Loucy (cell line): ENCODE results near the gene PTPRN2.

Experiments
- H2AFZ ChIP-seq: fragments of 200-600 bp; sonication (generic); 2 replicates; pipeline ENCODE4 v1.6.0; 2016; ENCODE audit warnings: antibody characterized with exemption, mild to moderate bottlenecking, low read length, moderate library complexity
- H3F3A ChIP-seq: fragments of 200-600 bp; 2 replicates; pipeline ENCODE4 v1.6.0; 2016; ENCODE audit warnings: antibody characterized with exemption, low read depth, mild to moderate bottlenecking
- H3K27me3 ChIP-seq: fragments of 200-600 bp; sonication (generic); 2 replicates; pipeline ENCODE4 v1.6.1; 2014; ENCODE audit warnings: low read length, mild to moderate bottlenecking; ENCODE audit not compliant: insufficient read depth, poor library complexity, severe bottlenecking
- H3K36me3 ChIP-seq: fragments of 200-600 bp; sonication (generic); 2 replicates; pipeline ENCODE4 v1.6.1; 2016; ENCODE audit warnings: low read length; ENCODE audit not compliant: insufficient read depth
- H3K4me1 ChIP-seq: fragments of 200-600 bp; sonication (generic); 2 replicates; pipeline ENCODE4 v1.5.1; 2014; ENCODE audit warnings: low read length, mild to moderate bottlenecking; ENCODE audit not compliant: insufficient read depth, poor library complexity, severe bottlenecking
- H3K4me2 ChIP-seq: fragments of 200-600 bp; sonication (generic); 2 replicates; pipeline ENCODE4 v1.6.0; 2014; ENCODE audit warnings: antibody characterized with exemption, low read length, low read depth, mild to moderate bottlenecking; ENCODE audit not compliant: poor library complexity, severe bottlenecking
- H3K4me3 ChIP-seq: fragments of 200-600 bp; sonication (generic); 2 replicates; pipeline ENCODE4 v1.5.1; 2014; ENCODE audit warnings: low read length, mild to moderate bottlenecking, mixed read lengths; ENCODE audit not compliant: poor library complexity, severe bottlenecking
- H3K79me2 ChIP-seq: fragments of 200-600 bp; sonication (generic); 2 replicates; pipeline ENCODE4 v1.6.1; 2014; ENCODE audit warnings: low read length; ENCODE audit not compliant: insufficient read depth
- H3K9ac ChIP-seq: fragments of 200-600 bp; sonication (generic); 2 replicates; pipeline ENCODE4 v1.6.0; 2014; ENCODE audit warnings: mild to moderate bottlenecking, low read depth, low read length, moderate library complexity; ENCODE audit not compliant: poor library complexity, severe bottlenecking
- H3K9me2 ChIP-seq: fragments of 200-600 bp; sonication (generic); replicated peaks from 2 replicates; pipeline ENCODE4 v1.6.1; 2016; ENCODE audit warnings: low read depth, low read length, mixed read lengths
- H3K9me3 ChIP-seq: fragments of 200-600 bp; sonication (generic); 2 replicates; pipeline ENCODE4 v1.6.1; 2014; ENCODE audit warnings: mild to moderate bottlenecking, antibody characterized with exemption, low read length, low read depth; ENCODE audit not compliant: insufficient read depth
- H4K20me1 ChIP-seq: fragments of 200-600 bp; sonication (generic); 2 replicates; pipeline ENCODE4 v1.6.0; 2014; ENCODE audit warnings: antibody characterized with exemption, low read length, mild to moderate bottlenecking; ENCODE audit not compliant: insufficient read depth, poor library complexity, severe bottlenecking
- CTCF ChIP-seq: fragments of 200-600 bp; sonication (generic); conservative IDR thresholded peaks from 2 replicates; pipeline ENCODE4 v1.5.1; 2014; ENCODE audit warnings: mild to moderate bottlenecking, antibody characterized with exemption, low read length
- EZH2phosphoT487 ChIP-seq: fragments of 200-600 bp; IDR thresholded peaks from 2 replicates; pipeline ENCODE4 v1.6.1; 2018; ENCODE audit warnings: antibody characterized with exemption, mild to moderate bottlenecking, moderate library complexity, borderline replicate concordance

PTPRN2 gene

GRCh38 chr7:158289231-158289630, 298.4 kb downstream of the PTPRN2 start:
- TF ChIP-seq CTCF (no peak), EZH2phosphoT487 (no peak)
- Histone ChIP-seq H3K79me2 (no peaks in the 10 kb centered on the region), H3K4me2 (no peak overlapping the region), H2AFZ (no peak overlapping the region), H3K9ac (no peak overlapping the region), H4K20me1 (no peaks in the 10 kb centered on the region), H3K4me3 (no peak overlapping the region), H3K27me3 (no peaks in the 10 kb centered on the region), H3F3A (no peaks in the 10 kb centered on the region), H3K9me3 (peaks cover 38% of the 10 kb centered on the region; the same call in 1 of the 2 replicates), H3K4me1 (no peaks in the 10 kb centered on the region), H3K36me3 (no peaks in the 10 kb centered on the region), H3K9me2 (no peaks in the 10 kb centered on the region)

- Histone ChIP-seq H3K4me2 (no peak overlapping the region), H3K4me1 (no peaks in the 10 kb centered on the region), H3F3A (no peaks in the 10 kb centered on the region), H3K79me2 (no peaks in the 10 kb centered on the region), H4K20me1 (no peaks in the 10 kb centered on the region), H3K9me2 (no peaks in the 10 kb centered on the region), H3K36me3 (no peaks in the 10 kb centered on the region), H2AFZ (no peak overlapping the region), H3K9ac (no peak overlapping the region), H3K27me3 (no peaks in the 10 kb centered on the region), H3K9me3 (peaks cover 33% of the 10 kb centered on the region; the same call in 1 of the 2 replicates), H3K4me3 (no peak overlapping the region)
- no peak for TF ChIP-seq CTCF
- TF ChIP-seq EZH2phosphoT487, result no peak
These were observed 301.4 kb downstream of the PTPRN2 start for GRCh38 chr7:158286210-158286609.

- Histone ChIP-seq H3K79me2 (no peaks in the 10 kb centered on the region), H4K20me1 (no peaks in the 10 kb centered on the region), H3K4me2 (no peak overlapping the region), H3K4me3 (no peak overlapping the region), H3F3A (no peaks in the 10 kb centered on the region), H3K9me2 (no peaks in the 10 kb centered on the region), H3K9ac (no peak overlapping the region), H2AFZ (no peak overlapping the region), H3K9me3 (peaks cover 31% of the 10 kb centered on the region; the same call in 1 of the 2 replicates), H3K27me3 (no peaks in the 10 kb centered on the region), H3K36me3 (no peaks in the 10 kb centered on the region), H3K4me1 (no peaks in the 10 kb centered on the region)
- TF ChIP-seq CTCF (no peak), EZH2phosphoT487 (no peak)
These were observed 302.2 kb downstream of the PTPRN2 start for GRCh38 chr7:158285383-158285770.
